Measurements from ENCODE around the gene LRRC8D. TPM values are rescaled to one million over a fixed set of nuclear protein-coding genes. Genes with fewer than 3 reads are reported as not detected.

The LRRC8D gene
- total and polyA plus RNA-seq, 9 of the 15 experiments (the other 6 are each of a cell fraction or from before 2014, with no cell fraction given), result 3.4 to 53.9 (median 15.9) TPM

DNA sequence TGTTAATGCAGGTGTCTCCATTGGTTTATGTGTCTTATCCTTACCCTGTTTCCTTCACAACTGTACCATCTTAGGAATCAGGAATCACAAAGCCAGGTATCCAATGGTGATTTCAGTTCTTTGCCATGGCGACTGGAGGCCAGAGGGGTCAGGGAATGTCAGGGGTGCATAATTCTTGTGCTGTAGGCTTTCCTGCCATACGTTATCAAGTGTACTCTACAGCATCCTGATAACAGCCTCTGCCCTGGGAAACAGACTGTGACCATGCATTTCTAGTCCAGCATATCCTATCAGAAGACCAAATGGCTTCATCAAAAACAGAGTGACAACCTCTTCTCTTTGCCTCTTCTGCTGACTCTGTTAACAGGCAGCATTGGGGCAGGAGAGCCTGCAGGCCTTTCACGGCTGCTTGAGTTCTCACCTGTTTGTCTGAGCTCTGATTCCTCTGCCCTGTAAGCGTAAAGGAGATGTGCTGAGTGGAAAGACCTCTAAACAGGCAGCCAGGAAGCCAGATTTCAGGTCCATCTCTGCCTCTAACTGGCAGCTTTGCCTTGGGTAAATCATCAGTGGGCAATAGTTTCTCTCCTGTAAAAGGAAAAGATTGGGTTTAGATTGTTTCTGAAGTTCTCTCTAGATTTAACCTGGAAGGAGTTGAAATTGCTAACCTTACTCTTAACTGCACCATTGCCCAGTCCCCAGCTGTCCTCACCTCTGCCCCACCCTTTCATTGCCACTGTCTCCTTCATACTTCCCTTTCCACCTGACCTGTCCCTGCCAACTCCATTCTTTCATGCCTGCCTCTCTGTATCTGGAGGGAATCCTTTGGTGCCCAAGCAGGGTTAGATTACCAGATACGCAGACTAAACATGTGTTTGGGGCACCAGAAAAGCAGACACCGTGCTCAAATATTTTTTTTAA lies 80.2 kb downstream of the LRRC8D start (continued):
- TF ChIP-seq, protein P1, sequence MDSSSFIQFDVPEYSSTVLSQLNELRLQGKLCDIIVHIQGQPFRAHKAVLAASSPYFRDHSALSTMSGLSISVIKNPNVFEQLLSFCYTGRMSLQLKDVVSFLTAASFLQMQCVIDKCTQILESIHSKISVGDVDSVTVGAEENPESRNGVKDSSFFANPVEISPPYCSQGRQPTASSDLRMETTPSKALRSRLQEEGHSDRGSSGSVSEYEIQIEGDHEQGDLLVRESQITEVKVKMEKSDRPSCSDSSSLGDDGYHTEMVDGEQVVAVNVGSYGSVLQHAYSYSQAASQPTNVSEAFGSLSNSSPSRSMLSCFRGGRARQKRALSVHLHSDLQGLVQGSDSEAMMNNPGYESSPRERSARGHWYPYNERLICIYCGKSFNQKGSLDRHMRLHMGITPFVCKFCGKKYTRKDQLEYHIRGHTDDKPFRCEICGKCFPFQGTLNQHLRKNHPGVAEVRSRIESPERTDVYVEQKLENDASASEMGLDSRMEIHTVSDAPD (CRISPR knock-in tag; IDR thresholded peaks at IDR 0.05), result no peak
- no peak for TF ChIP-seq MED1 (CRISPR knock-in tag; IDR thresholded peaks at IDR 0.05; ENCODE audit: borderline replicate concordance)
- no peak for TF ChIP-seq FIP1L1 (IDR thresholded peaks at IDR 0.05; ENCODE audit: low read depth, low read length, poor library complexity, severe bottlenecking)
- TF ChIP-seq PRMT5 (CRISPR knock-in tag; IDR thresholded peaks at IDR 0.05), result no peak
- TF ChIP-seq, protein P2, sequence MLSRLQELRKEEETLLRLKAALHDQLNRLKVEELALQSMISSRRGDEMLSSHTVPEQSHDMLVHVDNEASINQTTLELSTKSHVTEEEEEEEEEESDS (CRISPR knock-in tag; IDR thresholded peaks at IDR 0.05), result no peak
- TF ChIP-seq MECOM (CRISPR knock-in tag; IDR thresholded peaks at IDR 0.05), result peak; percentile 34; the same call in 1 of the 2 replicates
- no peak for TF ChIP-seq ZNF3 (CRISPR knock-in tag; IDR thresholded peaks at IDR 0.05)
- no peak for TF ChIP-seq CUX1 (CRISPR knock-in tag; IDR thresholded peaks at IDR 0.05)
- TF ChIP-seq MCM5 (IDR thresholded peaks at IDR 0.05; ENCODE audit: low read depth), result no peak
- no peak for TF ChIP-seq RBM15 (IDR thresholded peaks at IDR 0.05; ENCODE audit: insufficient read depth, low read length)
- no peak for TF ChIP-seq BMI1 (IDR thresholded peaks at IDR 0.05; ENCODE audit: low read length)
- no peak for TF ChIP-seq HMG20A (CRISPR knock-in tag; conservative IDR thresholded peaks at IDR 0.05)
- no peak for TF ChIP-seq POLR2AphosphoS5 (IDR thresholded peaks at IDR 0.05; ENCODE audit: control insufficient read depth, insufficient read depth, low read depth, low read length)
- TF ChIP-seq CSDE1 (IDR thresholded peaks at IDR 0.05), result no peak
- TF ChIP-seq BCOR (IDR thresholded peaks at IDR 0.05), result no peak
- no peak for TF ChIP-seq ELK3 (CRISPR knock-in tag; IDR thresholded peaks at IDR 0.05)
- TF ChIP-seq TEAD2 (tag; IDR thresholded peaks at IDR 0.05), result no peak
- no peak for TF ChIP-seq ATF2 (CRISPR knock-in tag; IDR thresholded peaks at IDR 0.05)
- TF ChIP-seq ZNF79 (CRISPR knock-in tag; IDR thresholded peaks at IDR 0.05; ENCODE audit: low read depth), result no peak
